Hematopoietic multipotent progenitor cell (in vitro differentiated cells): ENCODE data around the gene COPG1. TPM values are rescaled to one million over a fixed set of nuclear protein-coding genes. Genes with fewer than 3 reads are reported as not detected.

Experiments used
- DNase-seq, 3 donors: peaks; one replicate each; pipeline ENCODE4 v3.0.0-alpha.2; 2011 to 2015; ENCODE audit warnings: low read depth in 2 of 3, low spot score in 2 of 3
- small RNA-seq: library from RNA; depleted of rRNA; stranded (forward); fragments of <200 nt; gene quantifications from one replicate; pipeline ENCODE3, GENCODE V24; 2012
- total RNA-seq: library from RNA; depleted of rRNA; stranded (reverse); fragments of >200 nt; gene quantifications from one replicate; pipeline ENCODE4 v1.2.3, GENCODE V29; 2012

Gene COPG1
- total RNA-seq, 1 donor, result 135 TPM

DNA sequence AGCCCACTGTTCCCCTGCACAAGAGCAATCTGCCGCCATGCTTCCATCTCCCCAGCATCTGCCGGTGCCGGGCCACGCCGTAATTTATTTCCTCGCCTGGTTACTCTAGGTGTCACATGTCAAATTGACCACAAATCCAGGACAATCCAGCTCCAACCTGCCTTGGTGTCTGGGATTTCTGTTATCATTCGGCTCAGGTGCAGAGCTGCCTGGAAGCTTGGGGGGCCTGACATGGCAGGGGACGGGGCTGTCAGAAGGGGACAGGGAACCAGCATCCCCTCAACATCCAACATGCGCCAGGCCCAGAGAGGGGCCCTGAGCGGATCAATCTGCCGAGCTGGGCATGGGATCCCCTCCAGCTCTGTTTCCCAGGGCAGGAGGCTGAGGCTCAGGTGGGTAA, 77.2 kb downstream of the COPG1 start:
- no peak for DNase-seq

Small RNA genes within 50 kb of the gene (small RNA-seq; reads per million reads assigned to genes)
- gene MIR6826 (not detected), gene RPS27P12 (not detected)

Other genes starting within 250 kb of the COPG1 start
- gene EFCC1, start 248.3 kb upstream of the COPG1 start, total RNA-seq, result 9.2 TPM
- gene GP9, start 188.8 kb upstream of the COPG1 start, total RNA-seq, result 4.0 TPM
- 18.9 TPM for gene RAB43, start 127.8 kb upstream of the COPG1 start, total RNA-seq
- 25.6 TPM for gene ISY1, start 88.5 kb upstream of the COPG1 start, total RNA-seq
- gene CNBP, start 65.7 kb upstream of the COPG1 start, total RNA-seq, result 200 TPM
- gene HMCES, start 29.3 kb downstream of the COPG1 start, total RNA-seq, result 33.4 TPM
- gene EFCAB12, start 179.0 kb downstream of the COPG1 start, total RNA-seq, result 0.27 TPM
- 32.9 TPM for gene MBD4, start 190.3 kb downstream of the COPG1 start, total RNA-seq
- gene IFT122, start 190.6 kb downstream of the COPG1 start, total RNA-seq, result 42.3 TPM